ENCODE measurements around the gene SARDH. TPM values are rescaled to one million over a fixed set of nuclear protein-coding genes. Genes with fewer than 3 reads are reported as not detected.

The SARDH gene
- total and polyA plus RNA-seq, 2 of the 8 experiments (the other 6 are each of a cell fraction or from before 2014, with no cell fraction given) = 6.4 to 7.4 TPM

DNA sequence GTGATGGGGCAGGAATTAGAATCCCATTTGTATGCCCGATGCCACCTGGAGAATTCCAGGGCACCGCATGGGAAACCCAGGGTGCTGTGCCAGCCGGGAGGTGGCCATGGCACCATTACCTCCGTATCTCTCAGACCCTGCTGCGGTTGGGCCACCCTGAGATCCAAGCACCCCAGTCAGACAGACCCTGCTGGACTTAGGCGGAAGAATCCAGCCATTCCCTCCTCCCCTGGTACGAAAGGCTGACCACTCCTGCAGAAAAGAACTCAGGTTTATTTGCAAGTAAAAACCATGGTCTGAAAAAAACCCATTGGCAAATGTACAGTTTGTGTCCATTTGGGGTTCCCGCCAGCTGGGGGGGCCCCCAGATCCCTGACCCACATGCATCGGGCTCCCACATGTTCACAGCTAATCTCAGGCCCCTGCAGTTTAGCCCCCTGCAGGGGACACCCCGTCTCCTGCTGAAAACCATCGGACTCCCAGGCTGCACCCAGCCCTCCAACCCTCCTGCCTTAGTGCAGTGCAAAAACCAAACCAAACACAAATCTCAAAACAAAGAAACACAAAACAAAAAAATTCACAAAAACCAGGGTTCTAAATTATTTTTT is 23.6 kb upstream of the SARDH start:
- ChIA-PET POLR2A (ENCODE audit: partially characterized antibody) (no interaction called here), CTCF (ENCODE audit: partially characterized antibody) (interaction anchor here (0.7 to 2.1 kb wide), 2 partner anchors 232 to 266 kb away, joined by 3 to 7 read pairs; no protein-coding TSS in a partner anchor)
- Histone ChIP-seq H3K27ac (ENCODE audit: low read depth, low read length) (no peak overlapping the region), H3K4me3 (ENCODE audit: extremely low read depth in 1 of 4, insufficient read depth in 2 of 4, low read depth in 3 of 4, low read length in 4 of 4) (no peak overlapping the region), H3K27me3 (replicated peaks in 1 of 4; ENCODE audit: control insufficient read depth in 3 of 4, extremely low read depth in 1 of 4, insufficient read depth in 3 of 4, low read length in 3 of 4) (no peaks in the 10 kb centered on the region; a peak in 1 of 7 replicates), H3K79me1 (ENCODE audit: low read depth, low read length) (no peaks in the 10 kb centered on the region), H2BK120ac (replicated peaks; ENCODE audit: low read depth, low read length) (no peak overlapping the region), H2BK20ac (ENCODE audit: low read length) (no peak overlapping the region), H2BK15ac (ENCODE audit: low read length) (no peak overlapping the region), H2AK5ac (ENCODE audit: low read depth, low read length) (no peak overlapping the region), H2AFZ (ENCODE audit: low read length) (no peak overlapping the region), H3K56ac (replicated peaks; ENCODE audit: insufficient read length, low read depth, low read length) (no peak overlapping the region), H3K14ac (ENCODE audit: insufficient read length) (no peak overlapping the region), H4K5ac (ENCODE audit: insufficient read length, low read depth, low read length) (no peak overlapping the region), H3K4me1 (replicated peaks in 1 of 4; ENCODE audit: control insufficient read depth in 3 of 4, insufficient read depth in 4 of 4, low read length in 3 of 4) (no peaks in the 10 kb centered on the region; a peak in 1 of 7 replicates), H3K18ac (ENCODE audit: extremely low read depth, low read length) (no peak overlapping the region), H3K79me2 (ENCODE audit: control insufficient read depth in 1 of 2, insufficient read depth in 2 of 2, low read length in 2 of 2) (no peaks in the 10 kb centered on the region), H2BK12ac (ENCODE audit: low read depth, low read length) (no peak overlapping the region), H3K4ac (replicated peaks; ENCODE audit: insufficient read length, low read depth, low read length) (no peak overlapping the region), H3K36me3 (ENCODE audit: control insufficient read depth in 2 of 4, insufficient read depth in 4 of 4, low read length in 3 of 4) (no peaks in the 10 kb centered on the region; a peak in 1 of 8 replicates), H4K91ac (replicated peaks; ENCODE audit: insufficient read length, low read length) (no peak overlapping the region), H4K20me1 (replicated peaks in 1 of 2; ENCODE audit: control insufficient read depth in 1 of 2, insufficient read depth in 2 of 2, low read length in 2 of 2) (peaks cover 1 to 3% of the 10 kb centered on the region in 2 experiments), H3K9ac (replicated peaks in 1 of 4; ENCODE audit: extremely low read depth in 1 of 4, low read depth in 3 of 4, low read length in 3 of 4) (no peak overlapping the region), H4K8ac (ENCODE audit: extremely low read depth, insufficient read depth, low read length) (no peak overlapping the region), H3K23me2 (ENCODE audit: low read depth, low read length) (no peaks in the 10 kb centered on the region; the same call in 1 of the 2 replicates), H2BK5ac (ENCODE audit: low read depth, low read length) (no peak overlapping the region), H3K23ac (ENCODE audit: insufficient read length) (no peak overlapping the region), H3K4me2 (ENCODE audit: insufficient read depth in 1 of 2, low read depth in 2 of 2, low read length in 2 of 2) (no peak overlapping the region), H3K9me3 (ENCODE audit: insufficient read depth in 2 of 2, low read depth in 1 of 2, low read length in 1 of 2) (no peaks in the 10 kb centered on the region; a peak in 1 of 4 replicates)
- FAIRE-seq (no peak), DNase-seq (ENCODE audit: low read depth in 1 of 2, low spot score in 2 of 2) (no peak)
- WGBS, 2 experiments (ENCODE audit: extremely low coverage in 1 of 2, insufficient coverage in 1 of 2, insufficient read length in 1 of 2, insufficient replicate concordance in 2 of 2, low coverage in 1 of 2, low lambda C conversion rate in 2 of 2, missing lambda C conversion rate in 1 of 2) = 80% methylated on average over 11 of the region's 11 CpGs; no CpG with 5 or more reads in 1 of the 2 experiments
- TF ChIP-seq CTCF (IDR thresholded peaks at IDR 0.05; ENCODE audit: control extremely low read depth in 1 of 3, insufficient read depth in 1 of 3, low read depth in 1 of 3, low read length in 3 of 3) (no peak), KDM1A (IDR thresholded peaks at IDR 0.05; ENCODE audit: borderline replicate concordance, low read length) (no peak), SP2 (IDR thresholded peaks at IDR 0.05; ENCODE audit: low read length) (no peak), RNF2 (IDR thresholded peaks at IDR 0.05; ENCODE audit: borderline replicate concordance, low read depth, low read length, missing control alignments, poor library complexity, severe bottlenecking) (no peak), BACH1 (IDR thresholded peaks at IDR 0.05; ENCODE audit: low read length) (no peak), SRF (IDR thresholded peaks at IDR 0.05; ENCODE audit: low read depth, low read length) (no peak), POU5F1 (IDR thresholded peaks at IDR 0.05; ENCODE audit: low read depth, low read length) (no peak), FOSL1 (IDR thresholded peaks at IDR 0.05; ENCODE audit: insufficient read depth, low read depth, low read length) (no peak), TAF7 (optimal IDR thresholded peaks at IDR 0.05; ENCODE audit: borderline replicate concordance, low read depth, low read length) (no peak), MAFK (IDR thresholded peaks at IDR 0.05; ENCODE audit: low read depth, low read length) (no peak)
